ENCODE data around the gene MED12L. TPM values are rescaled to one million over a fixed set of nuclear protein-coding genes. Genes with fewer than 3 reads are reported as not detected.
A peak's percentile ranks its signal among the peaks of the same experiment; 100 is the strongest.
"Not testable (repeated sequence)": the region's sequence is repeated elsewhere in the genome, so short reads cannot be mapped to it uniquely, and the experiment has no call there.

MED12L gene
- total and polyA plus RNA-seq, 7 donors = 0.01 to 2.6 (median 0.17) TPM

- Histone ChIP-seq H3K4me1 (peaks cover 22% of the 10 kb centered on the region), H3K36me3 (ENCODE audit: insufficient read depth in 1 of 2, low read depth in 1 of 2) (no peaks in the 10 kb centered on the region), H3K4me3 (no peak overlapping the region), H3K9me3 (no peaks in the 10 kb centered on the region), H3K27me3 (ENCODE audit: insufficient read depth in 3 of 3, low read length in 2 of 3) (no peaks in the 10 kb centered on the region), H3K27ac (no peak overlapping the region)
- no peak for ATAC-seq
- DNase-seq = no peak
- TF ChIP-seq CTCF (IDR thresholded peaks at IDR 0.05) = no peak
- intact Hi-C loops (cut with DNase I) = loop anchor here in 1 of 2 donors (5.0 kb wide), 1 partner anchor 61 kb away; no protein-coding TSS in a partner anchor
- WGBS, 3 donors = 84 to 92% (median 90%) methylated on average over 3 of the region's 3 CpGs
Measured at GRCh38 chr3:151166161-151166560, 80.7 kb downstream of the MED12L start.

DNA sequence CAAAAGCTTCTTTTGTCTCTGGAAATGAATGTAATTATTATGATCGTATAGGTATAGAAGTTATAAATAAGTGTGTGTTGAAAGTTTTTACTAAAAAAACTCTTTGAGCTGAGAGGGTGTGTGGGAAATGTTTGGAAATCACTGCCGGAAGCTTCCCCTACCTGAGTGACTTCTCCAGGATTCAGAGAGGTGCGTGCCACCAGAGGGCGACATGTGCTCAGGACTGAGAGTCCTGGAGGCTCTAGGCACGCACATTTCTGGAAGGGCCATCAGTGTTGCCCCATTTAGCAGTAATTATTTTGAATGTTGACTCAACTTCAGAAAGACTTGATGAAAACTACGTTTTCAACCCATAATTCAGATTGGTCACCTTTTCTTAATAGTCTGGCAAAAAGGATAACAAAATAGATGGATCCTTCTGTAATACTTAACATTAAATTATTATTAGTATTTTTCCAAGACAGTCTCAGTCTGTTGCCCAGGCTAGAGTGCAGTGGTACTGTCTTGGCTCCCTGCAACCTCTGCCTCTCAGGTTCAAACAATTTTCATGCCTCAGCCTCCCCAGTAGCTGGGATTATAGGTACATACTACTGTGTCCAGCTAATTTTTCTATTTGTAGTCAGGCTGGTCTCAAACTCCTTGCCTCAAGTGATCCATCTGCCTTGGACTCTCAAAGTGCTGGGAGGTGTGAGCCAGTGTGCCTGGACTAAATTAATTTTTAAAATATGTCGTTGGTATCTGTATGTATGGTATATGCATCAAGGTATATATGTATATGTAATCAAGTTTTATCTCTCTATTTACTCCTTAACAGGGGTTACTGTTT is 83.0 kb downstream of the MED12L start:
- no peaks in the 10 kb centered on the region for H3K36me3 ChIP-seq (ENCODE audit: insufficient read depth in 1 of 2, low read depth in 1 of 2)
- intact Hi-C loops (cut with DNase I) = loop anchor here (1.0 to 5.0 kb wide), 4 partner anchors 58 to 115 kb away; no protein-coding TSS in a partner anchor

GRCh38 chr3:151169262-151169947 is 83.9 kb downstream of the MED12L start:
- TF ChIP-seq CTCF (IDR thresholded peaks at IDR 0.05) = no peak
- peaks cover 22% of the 10 kb centered on the region for H3K4me1 ChIP-seq
- peak overlapping the region; percentile 84 for H3K27ac ChIP-seq
- no peaks in the 10 kb centered on the region for H3K9me3 ChIP-seq
- DNase-seq (peak; percentile 45 to 79), ATAC-seq (peak; percentile 85 to 92 (median 87))
- no peaks in the 10 kb centered on the region for H3K27me3 ChIP-seq (ENCODE audit: insufficient read depth in 3 of 3, low read length in 2 of 3)
- intact Hi-C loops (cut with DNase I) = loop anchor here (2.0 to 5.0 kb wide), 3 partner anchors 57 to 113 kb away; no protein-coding TSS in a partner anchor
- H3K4me3 ChIP-seq = no peak overlapping the region
- 43 to 60% (median 43%) methylated on average over 9 of the region's 9 CpGs for WGBS, 3 donors
- no peaks in the 10 kb centered on the region for H3K36me3 ChIP-seq (ENCODE audit: insufficient read depth in 1 of 2, low read depth in 1 of 2)

More for the DNA sequence above, 83.0 kb downstream of the MED12L start:
- 21 to 30% (median 24%) methylated on average over 7 of the region's 7 CpGs for WGBS, 3 donors
- peak; percentile 79 to 91 for DNase-seq
- Histone ChIP-seq H3K27me3 (ENCODE audit: insufficient read depth in 3 of 3, low read length in 2 of 3) (no peaks in the 10 kb centered on the region), H3K4me1 (peaks cover 22% of the 10 kb centered on the region), H3K9me3 (no peaks in the 10 kb centered on the region), H3K4me3 (no peak overlapping the region), H3K27ac (peak overlapping the region; percentile 84)
- ATAC-seq = peak; percentile 85 to 89 (median 87)
- TF ChIP-seq CTCF (IDR thresholded peaks at IDR 0.05) = peak; percentile 87

- DNase-seq (peak; percentile 37 to 70), ATAC-seq (peak; percentile 21 to 47 (median 38))
- 41 to 61% (median 41%) methylated on average over 8 to 9 of the region's 9 CpGs for WGBS, 3 donors
- H3K36me3 ChIP-seq (ENCODE audit: insufficient read depth in 1 of 2, low read depth in 1 of 2); H3K9me3 ChIP-seq; H3K27me3 ChIP-seq (ENCODE audit: insufficient read depth in 3 of 3, low read length in 2 of 3); H3K4me3 ChIP-seq: not testable (repeated sequence)
- H3K4me1 ChIP-seq = peaks cover 22% of the 10 kb centered on the region
- H3K27ac ChIP-seq = peak overlapping the region; percentile 84
- intact Hi-C loops (cut with DNase I) = loop anchor here (2.0 to 5.0 kb wide), 3 partner anchors 57 to 113 kb away; no protein-coding TSS in a partner anchor
Measured at GRCh38 chr3:151169948-151170679, 84.7 kb downstream of the MED12L start.
